WTC11 (cell line): ENCODE measurements around the gene STAT3. TPM values are rescaled to one million over a fixed set of nuclear protein-coding genes. Genes with fewer than 3 reads are reported as not detected.

Experiments used
- ATAC-seq: fragments of 200-7000 bp; cut with Tn5 transposase; 2 replicates; pipeline ENCODE4 v1.10.0; 2021; ENCODE audit warnings: mild to moderate bottlenecking, moderate library complexity
- CTCF ChIA-PET: fragments of 300-600 bp; sonication (Branson Sonifier 250); formaldehyde crosslinking; loops from one replicate; lab custom pipeline; 2021; ENCODE audit warnings: antibody characterized with exemption; lab: Charles Lee
- POLR2A ChIA-PET: fragments of 350-600 bp; sonication (Branson Sonifier 250); formaldehyde crosslinking; loops from one replicate; lab custom pipeline; 2021; ENCODE audit warnings: antibody characterized with exemption; lab: Charles Lee
- DNase-seq: peaks from one replicate; pipeline ENCODE4 v3.0.0; 2021; ENCODE audit warnings: low spot score
- H3K27ac Mint-ChIP-seq: 2 replicates; pipeline ENCODE4 v1.8.0; 2021; ENCODE audit warnings: mixed read lengths
- H3K27me3 Mint-ChIP-seq: 2 replicates; pipeline ENCODE4 v1.8.0; 2021; ENCODE audit warnings: low read depth, mild to moderate bottlenecking, moderate library complexity, mixed read lengths
- H3K36me3 Mint-ChIP-seq: 2 replicates; pipeline ENCODE4 v1.8.0; 2021; ENCODE audit warnings: mixed read lengths
- H3K4me1 Mint-ChIP-seq: 2 replicates; pipeline ENCODE4 v1.8.0; 2022; ENCODE audit warnings: mixed read lengths
- H3K4me3 Mint-ChIP-seq: 2 replicates; pipeline ENCODE4 v1.8.0; 2021; ENCODE audit warnings: mild to moderate bottlenecking, moderate library complexity, mixed read lengths
- H3K9me3 Mint-ChIP-seq: 2 replicates; pipeline ENCODE4 v1.8.0; 2021; ENCODE audit warnings: mixed read lengths
- CBFB ChIP-seq: sonication (generic); formaldehyde crosslinking; IDR thresholded peaks from 2 replicates; pipeline ENCODE4 v1.8.1; 2022; ENCODE audit warnings: mild to moderate bottlenecking, low read depth, missing genetic modification reagents
- ESRRA ChIP-seq: sonication (generic); formaldehyde crosslinking; IDR thresholded peaks from 2 replicates; pipeline ENCODE4 v1.8.1; 2022; ENCODE audit warnings: mild to moderate bottlenecking, missing genetic modification reagents, borderline replicate concordance
- SP1 ChIP-seq: sonication (generic); formaldehyde crosslinking; conservative IDR thresholded peaks from 2 replicates; pipeline ENCODE4 v1.8.1; 2022; ENCODE audit warnings: missing genetic modification reagents
- TEAD4 ChIP-seq: sonication (generic); formaldehyde crosslinking; IDR thresholded peaks from 2 replicates; pipeline ENCODE4 v1.8.0; 2022; ENCODE audit warnings: mild to moderate bottlenecking, missing genetic modification reagents
- ZNF121 ChIP-seq: sonication (generic); formaldehyde crosslinking; IDR thresholded peaks from 2 replicates; pipeline ENCODE4 v1.8.0; 2023; ENCODE audit warnings: missing genetic modification reagents
- ZNF138 ChIP-seq: sonication (generic); formaldehyde crosslinking; conservative IDR thresholded peaks from 2 replicates; pipeline ENCODE4 v1.8.1; 2022; ENCODE audit warnings: mild to moderate bottlenecking, moderate library complexity, missing genetic modification reagents
- ZNF232 ChIP-seq: sonication (generic); formaldehyde crosslinking; IDR thresholded peaks from 2 replicates; pipeline ENCODE4 v1.8.0; 2022; ENCODE audit warnings: mild to moderate bottlenecking, missing genetic modification reagents
- ZNF317 ChIP-seq: sonication (generic); formaldehyde crosslinking; IDR thresholded peaks from 2 replicates; pipeline ENCODE4 v1.8.1; 2023; ENCODE audit warnings: low read depth, mild to moderate bottlenecking, moderate library complexity, missing genetic modification reagents, borderline replicate concordance
- ZNF416 ChIP-seq: fragments of 250-450 bp; sonication (Bioruptor Pico); IDR thresholded peaks from 2 replicates; pipeline ENCODE4 v1.9.0; 2021; ENCODE audit warnings: mild to moderate bottlenecking, inconsistent platforms
- ZNF423 ChIP-seq: fragments of 250-450 bp; sonication (Bioruptor Pico); IDR thresholded peaks from 2 replicates; pipeline ENCODE4 v2.1.2; 2022; ENCODE audit warnings: mild to moderate bottlenecking, moderate library complexity
- total RNA-seq: library from RNA; stranded (reverse); gene quantifications from 3 replicates; pipeline ENCODE4 v1.2.3, GENCODE V29; 2021
- TF ChIP-seq, protein P1 (sequence below): sonication (generic); formaldehyde crosslinking; IDR thresholded peaks from 2 replicates; pipeline ENCODE4 v1.8.0; 2023; ENCODE audit warnings: mild to moderate bottlenecking, missing genetic modification reagents
- TF ChIP-seq, protein P2 (sequence below): sonication (generic); formaldehyde crosslinking; IDR thresholded peaks from 2 replicates; pipeline ENCODE4 v1.8.1; 2022; ENCODE audit warnings: low read depth, mild to moderate bottlenecking, moderate library complexity, missing genetic modification reagents, borderline replicate concordance
- TF ChIP-seq, protein P3 (sequence below): sonication (generic); formaldehyde crosslinking; IDR thresholded peaks from 2 replicates; pipeline ENCODE4 v1.8.0; 2022; ENCODE audit warnings: mild to moderate bottlenecking, missing genetic modification reagents
- TF ChIP-seq, protein P4 (sequence below): fragments of 250-450 bp; sonication (Bioruptor Pico); IDR thresholded peaks from 2 replicates; pipeline ENCODE4 v2.1.2; 2022; ENCODE audit warnings: mild to moderate bottlenecking, moderate library complexity
- TF ChIP-seq, protein P5 (sequence below): sonication (generic); formaldehyde crosslinking; IDR thresholded peaks from 2 replicates; pipeline ENCODE4 v1.8.1; 2022; ENCODE audit warnings: missing genetic modification reagents, borderline replicate concordance

The STAT3 gene
- total RNA-seq, 1 experiment from 2014 or later = 98.0 TPM

DNA sequence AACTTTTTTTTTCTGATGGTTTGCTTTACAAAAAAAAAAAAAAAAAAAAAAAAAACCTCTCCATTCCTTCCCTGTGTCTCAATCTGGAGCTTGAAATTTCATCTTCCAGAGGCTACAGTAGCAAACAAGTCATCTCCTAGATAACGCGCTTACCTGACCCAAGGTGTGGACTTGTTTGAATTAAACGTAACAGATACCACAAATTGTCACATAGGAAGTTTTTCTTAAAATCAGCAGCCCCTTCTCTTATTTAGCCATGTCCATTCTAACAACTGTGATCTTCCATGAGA lies 114.0 kb downstream of the STAT3 start (continued):
- TF ChIP-seq, protein P1, sequence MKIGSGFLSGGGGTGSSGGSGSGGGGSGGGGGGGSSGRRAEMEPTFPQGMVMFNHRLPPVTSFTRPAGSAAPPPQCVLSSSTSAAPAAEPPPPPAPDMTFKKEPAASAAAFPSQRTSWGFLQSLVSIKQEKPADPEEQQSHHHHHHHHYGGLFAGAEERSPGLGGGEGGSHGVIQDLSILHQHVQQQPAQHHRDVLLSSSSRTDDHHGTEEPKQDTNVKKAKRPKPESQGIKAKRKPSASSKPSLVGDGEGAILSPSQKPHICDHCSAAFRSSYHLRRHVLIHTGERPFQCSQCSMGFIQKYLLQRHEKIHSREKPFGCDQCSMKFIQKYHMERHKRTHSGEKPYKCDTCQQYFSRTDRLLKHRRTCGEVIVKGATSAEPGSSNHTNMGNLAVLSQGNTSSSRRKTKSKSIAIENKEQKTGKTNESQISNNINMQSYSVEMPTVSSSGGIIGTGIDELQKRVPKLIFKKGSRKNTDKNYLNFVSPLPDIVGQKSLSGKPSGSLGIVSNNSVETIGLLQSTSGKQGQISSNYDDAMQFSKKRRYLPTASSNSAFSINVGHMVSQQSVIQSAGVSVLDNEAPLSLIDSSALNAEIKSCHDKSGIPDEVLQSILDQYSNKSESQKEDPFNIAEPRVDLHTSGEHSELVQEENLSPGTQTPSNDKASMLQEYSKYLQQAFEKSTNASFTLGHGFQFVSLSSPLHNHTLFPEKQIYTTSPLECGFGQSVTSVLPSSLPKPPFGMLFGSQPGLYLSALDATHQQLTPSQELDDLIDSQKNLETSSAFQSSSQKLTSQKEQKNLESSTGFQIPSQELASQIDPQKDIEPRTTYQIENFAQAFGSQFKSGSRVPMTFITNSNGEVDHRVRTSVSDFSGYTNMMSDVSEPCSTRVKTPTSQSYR (CRISPR knock-in tag) = no peak
- TF ChIP-seq, protein P2, sequence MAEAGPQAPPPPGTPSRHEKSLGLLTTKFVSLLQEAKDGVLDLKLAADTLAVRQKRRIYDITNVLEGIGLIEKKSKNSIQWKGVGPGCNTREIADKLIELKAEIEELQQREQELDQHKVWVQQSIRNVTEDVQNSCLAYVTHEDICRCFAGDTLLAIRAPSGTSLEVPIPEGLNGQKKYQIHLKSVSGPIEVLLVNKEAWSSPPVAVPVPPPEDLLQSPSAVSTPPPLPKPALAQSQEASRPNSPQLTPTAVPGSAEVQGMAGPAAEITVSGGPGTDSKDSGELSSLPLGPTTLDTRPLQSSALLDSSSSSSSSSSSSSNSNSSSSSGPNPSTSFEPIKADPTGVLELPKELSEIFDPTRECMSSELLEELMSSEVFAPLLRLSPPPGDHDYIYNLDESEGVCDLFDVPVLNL (CRISPR knock-in tag) = no peak
- TF ChIP-seq ZNF138 (CRISPR knock-in tag) (no peak), TEAD4 (CRISPR knock-in tag) (no peak), SP1 (CRISPR knock-in tag) (no peak), ZNF416 (CRISPR knock-in tag) (no peak), ZNF317 (no peak), CBFB (CRISPR knock-in tag) (no peak), ESRRA (CRISPR knock-in tag) (no peak), ZNF232 (no peak)
- TF ChIP-seq, protein P3, sequence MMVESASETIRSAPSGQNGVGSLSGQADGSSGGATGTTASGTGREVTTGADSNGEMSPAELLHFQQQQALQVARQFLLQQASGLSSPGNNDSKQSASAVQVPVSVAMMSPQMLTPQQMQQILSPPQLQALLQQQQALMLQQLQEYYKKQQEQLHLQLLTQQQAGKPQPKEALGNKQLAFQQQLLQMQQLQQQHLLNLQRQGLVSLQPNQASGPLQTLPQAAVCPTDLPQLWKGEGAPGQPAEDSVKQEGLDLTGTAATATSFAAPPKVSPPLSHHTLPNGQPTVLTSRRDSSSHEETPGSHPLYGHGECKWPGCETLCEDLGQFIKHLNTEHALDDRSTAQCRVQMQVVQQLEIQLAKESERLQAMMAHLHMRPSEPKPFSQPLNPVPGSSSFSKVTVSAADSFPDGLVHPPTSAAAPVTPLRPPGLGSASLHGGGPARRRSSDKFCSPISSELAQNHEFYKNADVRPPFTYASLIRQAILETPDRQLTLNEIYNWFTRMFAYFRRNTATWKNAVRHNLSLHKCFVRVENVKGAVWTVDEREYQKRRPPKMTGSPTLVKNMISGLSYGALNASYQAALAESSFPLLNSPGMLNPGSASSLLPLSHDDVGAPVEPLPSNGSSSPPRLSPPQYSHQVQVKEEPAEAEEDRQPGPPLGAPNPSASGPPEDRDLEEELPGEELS (CRISPR knock-in tag) = no peak
- TF ChIP-seq, protein P4, sequence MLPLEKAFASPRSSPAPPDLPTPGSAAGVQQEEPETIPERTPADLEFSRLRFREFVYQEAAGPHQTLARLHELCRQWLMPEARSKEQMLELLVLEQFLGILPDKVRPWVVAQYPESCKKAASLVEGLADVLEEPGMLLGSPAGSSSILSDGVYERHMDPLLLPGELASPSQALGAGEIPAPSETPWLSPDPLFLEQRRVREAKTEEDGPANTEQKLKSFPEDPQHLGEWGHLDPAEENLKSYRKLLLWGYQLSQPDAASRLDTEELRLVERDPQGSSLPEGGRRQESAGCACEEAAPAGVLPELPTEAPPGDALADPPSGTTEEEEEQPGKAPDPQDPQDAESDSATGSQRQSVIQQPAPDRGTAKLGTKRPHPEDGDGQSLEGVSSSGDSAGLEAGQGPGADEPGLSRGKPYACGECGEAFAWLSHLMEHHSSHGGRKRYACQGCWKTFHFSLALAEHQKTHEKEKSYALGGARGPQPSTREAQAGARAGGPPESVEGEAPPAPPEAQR (CRISPR knock-in tag) = no peak

DNA sequence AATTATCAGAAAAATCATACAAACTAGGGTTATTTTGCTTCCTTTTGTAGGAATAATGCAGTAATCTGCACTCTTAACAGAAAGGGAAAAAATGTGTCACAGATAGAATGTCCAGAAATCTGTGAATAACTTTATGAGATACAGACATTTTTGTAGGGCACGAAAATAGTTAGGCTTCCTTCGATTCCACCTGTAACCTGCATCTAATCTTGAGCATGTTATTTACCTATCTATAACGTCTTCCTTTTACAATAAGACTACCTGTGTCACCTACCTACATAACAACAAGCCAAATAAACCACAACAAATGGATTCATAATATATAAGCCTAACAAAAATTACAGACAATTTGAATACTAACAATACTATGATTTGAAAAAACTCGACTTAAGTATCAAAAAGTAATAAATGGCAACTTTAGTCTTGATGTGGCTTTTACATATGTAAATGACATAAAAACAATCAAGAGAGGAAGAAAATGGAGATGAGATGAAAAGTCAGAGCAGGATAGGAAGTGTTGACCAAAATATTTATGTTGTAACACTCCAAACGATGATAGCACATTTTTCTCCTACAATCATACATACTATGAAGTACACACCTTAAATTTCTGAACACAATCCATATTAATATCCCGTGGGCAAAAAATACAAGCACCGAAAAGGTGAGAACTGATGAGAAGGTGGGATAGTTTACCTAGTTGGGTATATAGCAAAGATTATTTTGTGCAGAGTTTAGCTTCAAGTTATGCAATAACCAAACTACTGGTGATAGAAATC lies 114.6 kb downstream of the STAT3 start:
- H3K27ac Mint-ChIP-seq = peak overlapping the region; percentile 21; the same call in 1 of the 2 replicates
- ChIA-PET POLR2A (no interaction called here), CTCF (interaction anchor here (0.6 to 2.2 kb wide), 6 partner anchors 38 to 938 kb away, joined by 3 to 19 read pairs (median 4); partner anchors contain the start of genes HSPB9 and TMEM106A)
- H3K36me3 Mint-ChIP-seq = no peaks in the 10 kb centered on the region
- TF ChIP-seq ZNF423 (CRISPR knock-in tag) = no peak
- TF ChIP-seq, protein P5, sequence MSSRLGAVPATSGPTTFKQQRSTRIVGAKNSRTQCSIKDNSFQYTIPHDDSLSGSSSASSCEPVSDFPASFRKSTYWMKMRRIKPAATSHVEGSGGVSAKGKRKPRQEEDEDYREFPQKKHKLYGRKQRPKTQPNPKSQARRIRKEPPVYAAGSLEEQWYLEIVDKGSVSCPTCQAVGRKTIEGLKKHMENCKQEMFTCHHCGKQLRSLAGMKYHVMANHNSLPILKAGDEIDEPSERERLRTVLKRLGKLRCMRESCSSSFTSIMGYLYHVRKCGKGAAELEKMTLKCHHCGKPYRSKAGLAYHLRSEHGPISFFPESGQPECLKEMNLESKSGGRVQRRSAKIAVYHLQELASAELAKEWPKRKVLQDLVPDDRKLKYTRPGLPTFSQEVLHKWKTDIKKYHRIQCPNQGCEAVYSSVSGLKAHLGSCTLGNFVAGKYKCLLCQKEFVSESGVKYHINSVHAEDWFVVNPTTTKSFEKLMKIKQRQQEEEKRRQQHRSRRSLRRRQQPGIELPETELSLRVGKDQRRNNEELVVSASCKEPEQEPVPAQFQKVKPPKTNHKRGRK (CRISPR knock-in tag) = no peak
- TF ChIP-seq ZNF121 (CRISPR knock-in tag) = no peak
- H3K4me3 Mint-ChIP-seq = peak overlapping the region; percentile 48
- H3K4me1 Mint-ChIP-seq = peaks cover 55% of the 10 kb centered on the region
- H3K9me3 Mint-ChIP-seq = no peaks in the 10 kb centered on the region
- peaks cover 6% of the 10 kb centered on the region for H3K27me3 Mint-ChIP-seq
- no peak for ATAC-seq
- no peak for DNase-seq
